Liver (tissue), 9 donors: ENCODE measurements around the gene UMODL1. TPM values are rescaled to one million over a fixed set of nuclear protein-coding genes. Genes with fewer than 3 reads are reported as not detected.

Source experiments
- DNase-seq: peaks from one replicate; pipeline ENCODE4 v3.0.0-alpha.2; 2017; ENCODE audit warnings: low spot score
- H3K27ac ChIP-seq, 2 donors: one replicate each; pipeline ENCODE4 v1.7.0; 2013; ENCODE audit warnings: inconsistent platforms in 2 of 2, low read length in 2 of 2, control low read depth in 1 of 2, low read depth in 1 of 2, mild to moderate bottlenecking in 1 of 2
- H3K27me3 ChIP-seq, 4 donors: one replicate each; pipeline versions ENCODE4 v1.6.1 to v1.7.0; 2013; ENCODE audit warnings: low read length in 3 of 4, inconsistent platforms in 1 of 4, mild to moderate bottlenecking in 1 of 4, moderate library complexity in 1 of 4; ENCODE audit not compliant: control insufficient read depth in 4 of 4, insufficient read depth in 4 of 4
- H3K36me3 ChIP-seq, 4 donors: one replicate each; pipeline versions ENCODE4 v1.6.1 to v1.7.0; 2013; ENCODE audit warnings: low read length in 3 of 4, mild to moderate bottlenecking in 3 of 4, low read depth in 1 of 4, moderate library complexity in 1 of 4; ENCODE audit not compliant: control insufficient read depth in 4 of 4, insufficient read depth in 3 of 4
- H3K4me1 ChIP-seq, 4 donors: one replicate each; pipeline versions ENCODE4 v1.6.1 to v1.7.0; 2013; ENCODE audit warnings: low read length in 3 of 4, mild to moderate bottlenecking in 3 of 4, moderate library complexity in 1 of 4; ENCODE audit not compliant: control insufficient read depth in 4 of 4, insufficient read depth in 4 of 4
- H3K4me3 ChIP-seq, 3 donors: one replicate each; pipeline versions ENCODE4 v1.6.1 to v1.7.0; 2013; ENCODE audit warnings: low read length in 3 of 3, control low read depth in 1 of 3, low read depth in 1 of 3, mild to moderate bottlenecking in 1 of 3
- H3K9ac ChIP-seq, 2 donors: one replicate each; pipeline ENCODE4 v1.7.0; 2013; ENCODE audit warnings: low read length in 2 of 2, mild to moderate bottlenecking in 2 of 2, moderate library complexity in 2 of 2, control low read depth in 1 of 2, low read depth in 1 of 2
- H3K9me3 ChIP-seq, 4 donors: one replicate each; pipeline versions ENCODE4 v1.6.1 to v1.7.0; 2013; ENCODE audit warnings: low read length in 3 of 4; ENCODE audit not compliant: control insufficient read depth in 4 of 4
- EGR1 ChIP-seq, 2 donors: IDR thresholded peaks; 2 replicates each; pipeline ENCODE4 v1.6.1; 2016 to 2018; ENCODE audit warnings: antibody characterized with exemption in 2 of 2, low read depth in 2 of 2
- FOXA1 ChIP-seq: IDR thresholded peaks from 2 replicates; pipeline ENCODE4 v1.6.1; 2016; ENCODE audit warnings: antibody characterized with exemption
- FOXA2 ChIP-seq: IDR thresholded peaks from 2 replicates; pipeline ENCODE4 v1.6.1; 2016; ENCODE audit warnings: antibody characterized with exemption
- GABPA ChIP-seq, 2 donors: IDR thresholded peaks in 1 of 2; conservative IDR thresholded peaks in 1 of 2; 2 replicates each; pipeline ENCODE4 v1.6.1; 2016; ENCODE audit warnings: antibody characterized with exemption in 2 of 2, mild to moderate bottlenecking in 1 of 2, moderate library complexity in 1 of 2
- HNF4A ChIP-seq, 2 donors: conservative IDR thresholded peaks; 2 replicates each; pipeline ENCODE4 v1.6.1; 2016; ENCODE audit warnings: antibody characterized with exemption in 2 of 2, mild to moderate bottlenecking in 2 of 2
- HNF4G ChIP-seq: IDR thresholded peaks from 2 replicates; pipeline ENCODE4 v1.6.1; 2016; ENCODE audit warnings: antibody characterized with exemption
- JUND ChIP-seq, 2 donors: IDR thresholded peaks; 2 replicates each; pipeline ENCODE4 v1.6.1; 2016; ENCODE audit warnings: antibody characterized with exemption in 2 of 2
- NR2F2 ChIP-seq: IDR thresholded peaks from 2 replicates; pipeline ENCODE4 v1.6.1; 2016; ENCODE audit warnings: antibody characterized with exemption
- RAD21 ChIP-seq, 2 donors: IDR thresholded peaks; 2 replicates each; pipeline ENCODE4 v1.6.1; 2016; ENCODE audit warnings: antibody characterized with exemption in 2 of 2, mild to moderate bottlenecking in 2 of 2
- RXRA ChIP-seq, 2 donors: IDR thresholded peaks; 2 replicates each; pipeline ENCODE4 v1.6.1; 2017 to 2018; ENCODE audit warnings: antibody characterized with exemption in 2 of 2, mild to moderate bottlenecking in 1 of 2
- SP1 ChIP-seq: IDR thresholded peaks from 2 replicates; pipeline ENCODE4 v1.6.1; 2018; ENCODE audit warnings: antibody characterized with exemption, mild to moderate bottlenecking
- YY1 ChIP-seq: IDR thresholded peaks from 2 replicates; pipeline ENCODE4 v1.6.1; 2016; ENCODE audit warnings: antibody characterized with exemption, mild to moderate bottlenecking
- WGBS: extraction: QIAGEN DNeasy Blood & Tissue Kit; methylation state at CpG from one replicate; pipeline ENCODE4 v1.1.7; 2013; 5-methylcytosine and 5-hydroxymethylcytosine counted together
- polyA plus RNA-seq, 2 donors: library from polyadenylated mRNA; stranded (reverse) in 1 of 2; unstranded in 1 of 2; fragments of 200-250 nt in 1 of 2; fragments of >200 nt in 1 of 2; fragmentation: Nextera tagmentation in 1 of 2; extraction: Ambion mirVana in 1 of 2; gene quantifications; one replicate each; pipeline versions ENCODE4 v1.2.1 to v1.2.3, GENCODE V29; 2013 to 2015
- total RNA-seq, 2 donors: library from RNA; depleted of rRNA; stranded (reverse); fragments of >200 nt; gene quantifications; one replicate each; pipeline ENCODE4 v1.2.3, GENCODE V29; 2014
- TF ChIP-seq, protein P1 (sequence below): IDR thresholded peaks from 2 replicates; pipeline ENCODE4 v1.6.1; 2016; ENCODE audit warnings: antibody characterized with exemption, mild to moderate bottlenecking
- TF ChIP-seq, protein P2 (sequence below): IDR thresholded peaks from 2 replicates; pipeline ENCODE4 v1.6.1; 2016; ENCODE audit warnings: antibody characterized with exemption
- TF ChIP-seq, protein P3 (sequence below): IDR thresholded peaks from 2 replicates; pipeline ENCODE4 v1.6.1; 2016; ENCODE audit warnings: antibody characterized with exemption
- TF ChIP-seq, protein P4 (sequence below): fragments of 150-350 bp; IDR thresholded peaks from 2 replicates; pipeline ENCODE4 v1.5.1; 2017; ENCODE audit warnings: improper control_type of control experiment, low read depth, low read length; ENCODE audit not compliant: missing input control
- donor health status: healthy.
- donor health status: healthy.
- donor health status: healthy.
- donor health status: healthy.
- donor health status: healthy.

The UMODL1 gene
- total and polyA plus RNA-seq, 4 donors: 0.08 to 0.14 (median 0.08) TPM; not detected in 1

GRCh38 chr21:42068592-42068991 is 2.5 kb upstream of the UMODL1 start (continued):
- TF ChIP-seq, protein P1, sequence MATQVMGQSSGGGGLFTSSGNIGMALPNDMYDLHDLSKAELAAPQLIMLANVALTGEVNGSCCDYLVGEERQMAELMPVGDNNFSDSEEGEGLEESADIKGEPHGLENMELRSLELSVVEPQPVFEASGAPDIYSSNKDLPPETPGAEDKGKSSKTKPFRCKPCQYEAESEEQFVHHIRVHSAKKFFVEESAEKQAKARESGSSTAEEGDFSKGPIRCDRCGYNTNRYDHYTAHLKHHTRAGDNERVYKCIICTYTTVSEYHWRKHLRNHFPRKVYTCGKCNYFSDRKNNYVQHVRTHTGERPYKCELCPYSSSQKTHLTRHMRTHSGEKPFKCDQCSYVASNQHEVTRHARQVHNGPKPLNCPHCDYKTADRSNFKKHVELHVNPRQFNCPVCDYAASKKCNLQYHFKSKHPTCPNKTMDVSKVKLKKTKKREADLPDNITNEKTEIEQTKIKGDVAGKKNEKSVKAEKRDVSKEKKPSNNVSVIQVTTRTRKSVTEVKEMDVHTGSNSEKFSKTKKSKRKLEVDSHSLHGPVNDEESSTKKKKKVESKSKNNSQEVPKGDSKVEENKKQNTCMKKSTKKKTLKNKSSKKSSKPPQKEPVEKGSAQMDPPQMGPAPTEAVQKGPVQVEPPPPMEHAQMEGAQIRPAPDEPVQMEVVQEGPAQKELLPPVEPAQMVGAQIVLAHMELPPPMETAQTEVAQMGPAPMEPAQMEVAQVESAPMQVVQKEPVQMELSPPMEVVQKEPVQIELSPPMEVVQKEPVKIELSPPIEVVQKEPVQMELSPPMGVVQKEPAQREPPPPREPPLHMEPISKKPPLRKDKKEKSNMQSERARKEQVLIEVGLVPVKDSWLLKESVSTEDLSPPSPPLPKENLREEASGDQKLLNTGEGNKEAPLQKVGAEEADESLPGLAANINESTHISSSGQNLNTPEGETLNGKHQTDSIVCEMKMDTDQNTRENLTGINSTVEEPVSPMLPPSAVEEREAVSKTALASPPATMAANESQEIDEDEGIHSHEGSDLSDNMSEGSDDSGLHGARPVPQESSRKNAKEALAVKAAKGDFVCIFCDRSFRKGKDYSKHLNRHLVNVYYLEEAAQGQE: no peak
- TF ChIP-seq RAD21 (IDR thresholded peaks at IDR 0.05) (no peak), EGR1 (IDR thresholded peaks at IDR 0.05; ENCODE audit: low read depth in 2 of 2) (no peak), SP1 (no peak), HNF4G (no peak), GABPA (IDR thresholded peaks at IDR 0.05 in 1 of 2, conservative IDR thresholded peaks at IDR 0.05 in 1 of 2) (no peak), FOXA1 (no peak)
- TF ChIP-seq, protein P2, sequence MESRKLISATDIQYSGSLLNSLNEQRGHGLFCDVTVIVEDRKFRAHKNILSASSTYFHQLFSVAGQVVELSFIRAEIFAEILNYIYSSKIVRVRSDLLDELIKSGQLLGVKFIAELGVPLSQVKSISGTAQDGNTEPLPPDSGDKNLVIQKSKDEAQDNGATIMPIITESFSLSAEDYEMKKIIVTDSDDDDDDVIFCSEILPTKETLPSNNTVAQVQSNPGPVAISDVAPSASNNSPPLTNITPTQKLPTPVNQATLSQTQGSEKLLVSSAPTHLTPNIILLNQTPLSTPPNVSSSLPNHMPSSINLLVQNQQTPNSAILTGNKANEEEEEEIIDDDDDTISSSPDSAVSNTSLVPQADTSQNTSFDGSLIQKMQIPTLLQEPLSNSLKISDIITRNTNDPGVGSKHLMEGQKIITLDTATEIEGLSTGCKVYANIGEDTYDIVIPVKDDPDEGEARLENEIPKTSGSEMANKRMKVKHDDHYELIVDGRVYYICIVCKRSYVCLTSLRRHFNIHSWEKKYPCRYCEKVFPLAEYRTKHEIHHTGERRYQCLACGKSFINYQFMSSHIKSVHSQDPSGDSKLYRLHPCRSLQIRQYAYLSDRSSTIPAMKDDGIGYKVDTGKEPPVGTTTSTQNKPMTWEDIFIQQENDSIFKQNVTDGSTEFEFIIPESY: no peak

DNA sequence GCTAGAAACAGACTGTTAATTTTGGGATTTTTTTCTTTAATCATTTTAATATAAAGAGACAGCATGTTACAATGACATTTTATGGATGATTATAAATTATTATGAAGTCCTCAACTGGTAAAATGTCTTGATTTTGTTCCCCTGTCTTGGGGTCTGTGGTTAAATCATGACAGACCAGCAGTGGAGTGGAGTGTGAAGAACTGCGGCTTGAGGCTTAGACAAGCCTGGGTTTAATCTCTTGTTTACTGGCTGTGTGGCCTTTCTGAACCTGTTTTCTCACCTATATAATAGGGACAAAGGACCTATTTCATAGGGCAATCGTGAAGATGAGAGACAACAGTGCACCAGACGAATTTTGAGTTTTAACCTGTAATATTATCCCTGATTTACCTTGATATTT is 1.8 kb upstream of the UMODL1 start:
- no peak for TF ChIP-seq HNF4A (conservative IDR thresholded peaks at IDR 0.05)
- TF ChIP-seq, protein P1: no peak
- no peak for TF ChIP-seq FOXA1
- TF ChIP-seq YY1: no peak
- TF ChIP-seq RAD21 (IDR thresholded peaks at IDR 0.05): no peak
- TF ChIP-seq, protein P3, sequence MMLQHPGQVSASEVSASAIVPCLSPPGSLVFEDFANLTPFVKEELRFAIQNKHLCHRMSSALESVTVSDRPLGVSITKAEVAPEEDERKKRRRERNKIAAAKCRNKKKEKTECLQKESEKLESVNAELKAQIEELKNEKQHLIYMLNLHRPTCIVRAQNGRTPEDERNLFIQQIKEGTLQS: no peak
- no peak for TF ChIP-seq FOXA2
- no peak for TF ChIP-seq RXRA (IDR thresholded peaks at IDR 0.05)
- TF ChIP-seq JUND (IDR thresholded peaks at IDR 0.05): no peak
- no peak for TF ChIP-seq NR2F2
- TF ChIP-seq, protein P4, sequence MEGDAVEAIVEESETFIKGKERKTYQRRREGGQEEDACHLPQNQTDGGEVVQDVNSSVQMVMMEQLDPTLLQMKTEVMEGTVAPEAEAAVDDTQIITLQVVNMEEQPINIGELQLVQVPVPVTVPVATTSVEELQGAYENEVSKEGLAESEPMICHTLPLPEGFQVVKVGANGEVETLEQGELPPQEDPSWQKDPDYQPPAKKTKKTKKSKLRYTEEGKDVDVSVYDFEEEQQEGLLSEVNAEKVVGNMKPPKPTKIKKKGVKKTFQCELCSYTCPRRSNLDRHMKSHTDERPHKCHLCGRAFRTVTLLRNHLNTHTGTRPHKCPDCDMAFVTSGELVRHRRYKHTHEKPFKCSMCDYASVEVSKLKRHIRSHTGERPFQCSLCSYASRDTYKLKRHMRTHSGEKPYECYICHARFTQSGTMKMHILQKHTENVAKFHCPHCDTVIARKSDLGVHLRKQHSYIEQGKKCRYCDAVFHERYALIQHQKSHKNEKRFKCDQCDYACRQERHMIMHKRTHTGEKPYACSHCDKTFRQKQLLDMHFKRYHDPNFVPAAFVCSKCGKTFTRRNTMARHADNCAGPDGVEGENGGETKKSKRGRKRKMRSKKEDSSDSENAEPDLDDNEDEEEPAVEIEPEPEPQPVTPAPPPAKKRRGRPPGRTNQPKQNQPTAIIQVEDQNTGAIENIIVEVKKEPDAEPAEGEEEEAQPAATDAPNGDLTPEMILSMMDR: no peak
- no peak for DNase-seq
- H3K4me3 ChIP-seq: no peak overlapping the region
- H3K9me3 ChIP-seq: no peaks in the 10 kb centered on the region
- H3K27ac ChIP-seq: no peak overlapping the region
- H3K36me3 ChIP-seq: no peaks in the 10 kb centered on the region
- no peak overlapping the region for H3K9ac ChIP-seq
- peaks cover 0 to 4% (median 1%) of the 10 kb centered on the region in 4 donors for H3K27me3 ChIP-seq
- no peaks in the 10 kb centered on the region for H3K4me1 ChIP-seq
- WGBS: 59% methylated on average over 3 of the region's 3 CpGs
